Measurements from ENCODE around the gene SORCS1. TPM values are rescaled to one million over a fixed set of nuclear protein-coding genes. Genes with fewer than 3 reads are reported as not detected.
"Not testable (repeated sequence)": the region's sequence is repeated elsewhere in the genome, so short reads cannot be mapped to it uniquely, and the experiment has no call there.

The SORCS1 gene
- total and polyA plus RNA-seq, 4 donors = 1.4 to 3.8 TPM; not detected in 2

DNA sequence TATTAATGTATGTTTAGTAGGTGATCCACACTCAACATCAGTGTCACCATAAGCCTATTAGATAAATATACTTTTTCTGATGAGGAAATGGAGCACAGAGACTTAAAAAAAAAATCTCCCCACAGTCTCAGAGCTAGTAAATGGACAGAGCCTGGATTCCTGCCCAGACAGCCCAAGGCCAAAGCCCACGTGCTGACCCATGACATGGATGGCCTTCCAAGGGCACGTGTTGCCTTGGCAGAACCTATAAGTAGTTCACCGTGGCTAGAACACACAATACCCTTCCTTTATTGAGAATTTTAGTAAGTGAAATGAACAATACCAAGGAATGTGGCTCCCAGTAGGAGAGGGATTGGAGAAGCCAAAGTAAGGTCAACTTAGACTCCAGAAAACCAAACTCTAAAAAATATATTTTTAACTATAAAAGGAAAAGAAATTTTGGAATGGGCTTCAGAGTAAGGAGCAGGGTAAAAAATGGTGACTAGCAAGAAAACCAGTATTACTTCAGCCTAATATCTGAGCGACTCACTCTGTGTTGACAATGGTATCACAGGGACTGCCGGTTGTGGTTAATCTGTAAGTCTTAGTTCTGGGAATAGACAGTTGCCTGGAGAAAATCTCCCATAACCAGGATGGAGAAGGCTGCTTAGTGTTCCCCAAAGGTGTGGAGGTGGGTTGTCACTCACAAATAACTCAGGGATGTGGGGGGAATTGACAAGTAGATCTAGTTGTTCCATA is 223.0 kb downstream of the SORCS1 start:
- no peak overlapping the region for H3K27ac ChIP-seq (ENCODE audit: low read depth in 1 of 2, low read length in 2 of 2)
- H3K4me1 ChIP-seq (ENCODE audit: control insufficient read depth in 1 of 2, insufficient read depth in 2 of 2, low read length in 2 of 2) = no peaks in the 10 kb centered on the region
- WGBS, 2 donors = 71 to 80% methylated on average over 5 of the region's 5 CpGs
- no peak for ATAC-seq (ENCODE audit: low FRiP score)
- no peak overlapping the region for H3K4me3 ChIP-seq (ENCODE audit: low read length in 2 of 2)
- no peaks in the 10 kb centered on the region for H3K9me3 ChIP-seq (ENCODE audit: control insufficient read depth, low read length)
- no peaks in the 10 kb centered on the region for H3K27me3 ChIP-seq (ENCODE audit: control insufficient read depth in 1 of 2, insufficient read depth in 2 of 2, low read length in 1 of 2)
- intact Hi-C loops (cut with DNase I) = no loop called here
- H3K36me3 ChIP-seq (ENCODE audit: control insufficient read depth in 1 of 2, insufficient read depth in 2 of 2, low read length in 1 of 2) = no peaks in the 10 kb centered on the region
- peak in 1 of 2 donors; percentile 49 for DNase-seq

DNA sequence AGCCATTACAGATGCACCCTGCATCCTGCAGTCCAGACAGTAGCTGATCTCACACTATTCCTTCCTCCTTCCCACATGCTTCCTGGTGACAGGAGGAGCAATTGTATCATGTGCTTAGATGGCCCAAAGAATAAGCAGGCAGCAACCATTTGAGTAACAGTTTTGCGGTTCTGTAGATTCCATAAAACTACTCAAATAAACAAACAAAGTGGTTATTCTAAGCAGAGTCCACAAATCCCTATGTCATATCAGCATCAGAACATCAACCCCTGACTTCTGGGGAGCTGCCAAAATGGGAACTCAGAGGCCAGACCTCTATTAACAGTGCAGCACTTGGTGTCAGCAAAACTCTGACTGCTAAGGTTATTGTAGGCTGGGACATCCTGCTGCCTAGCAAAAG is 226.0 kb downstream of the SORCS1 start:
- Histone ChIP-seq H3K4me3 (ENCODE audit: low read length in 2 of 2) (no peak overlapping the region), H3K4me1 (ENCODE audit: control insufficient read depth in 1 of 2, insufficient read depth in 2 of 2, low read length in 2 of 2) (no peaks in the 10 kb centered on the region), H3K27me3 (ENCODE audit: control insufficient read depth in 1 of 2, insufficient read depth in 2 of 2, low read length in 1 of 2) (no peaks in the 10 kb centered on the region), H3K27ac (ENCODE audit: low read depth in 1 of 2, low read length in 2 of 2) (no peak overlapping the region), H3K9me3 (ENCODE audit: control insufficient read depth, low read length) (no peaks in the 10 kb centered on the region), H3K36me3 (ENCODE audit: control insufficient read depth in 1 of 2, insufficient read depth in 2 of 2, low read length in 1 of 2) (no peaks in the 10 kb centered on the region)
- ATAC-seq (ENCODE audit: low FRiP score) (no peak), DNase-seq (no peak)
- 26 to 38% methylated on average over 1 of the region's 1 CpG for WGBS, 2 donors
- intact Hi-C loops (cut with DNase I) = no loop called here

DNA sequence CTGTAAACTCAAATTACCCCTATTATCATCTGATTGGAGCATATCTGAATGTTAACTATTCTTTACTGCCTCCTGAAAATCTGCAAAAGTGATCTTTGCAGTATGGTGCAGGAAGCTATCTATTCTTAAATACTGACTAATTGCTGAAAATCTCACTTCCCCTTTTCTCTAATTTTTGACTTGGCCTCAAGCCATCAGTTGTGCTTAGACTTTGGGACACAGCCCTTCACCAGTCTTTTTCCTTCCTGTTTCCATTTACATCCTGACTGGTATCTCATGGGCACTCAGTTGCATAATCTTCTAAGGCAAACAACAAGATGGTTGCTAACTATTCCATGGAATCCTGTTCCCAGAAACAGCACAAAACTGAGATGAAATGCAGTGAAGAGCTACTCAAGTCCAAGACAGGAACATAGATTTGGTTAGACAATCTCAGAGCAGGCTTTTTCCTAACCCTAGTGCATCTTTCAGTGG is 228.5 kb downstream of the SORCS1 start:
- no peaks in the 10 kb centered on the region for H3K4me1 ChIP-seq (ENCODE audit: control insufficient read depth in 1 of 2, insufficient read depth in 2 of 2, low read length in 2 of 2)
- ATAC-seq (ENCODE audit: low FRiP score) (no peak), DNase-seq (no peak)
- H3K27ac ChIP-seq (ENCODE audit: low read depth in 1 of 2, low read length in 2 of 2) = no peak overlapping the region
- no peaks in the 10 kb centered on the region for H3K27me3 ChIP-seq (ENCODE audit: control insufficient read depth in 1 of 2, insufficient read depth in 2 of 2, low read length in 1 of 2)
- H3K4me3 ChIP-seq (ENCODE audit: low read length in 2 of 2) = no peak overlapping the region
- intact Hi-C loops (cut with DNase I) = no loop called here
- H3K9me3 ChIP-seq (ENCODE audit: control insufficient read depth, low read length) = no peaks in the 10 kb centered on the region
- H3K36me3 ChIP-seq (ENCODE audit: control insufficient read depth in 1 of 2, insufficient read depth in 2 of 2, low read length in 1 of 2) = no peaks in the 10 kb centered on the region

DNA sequence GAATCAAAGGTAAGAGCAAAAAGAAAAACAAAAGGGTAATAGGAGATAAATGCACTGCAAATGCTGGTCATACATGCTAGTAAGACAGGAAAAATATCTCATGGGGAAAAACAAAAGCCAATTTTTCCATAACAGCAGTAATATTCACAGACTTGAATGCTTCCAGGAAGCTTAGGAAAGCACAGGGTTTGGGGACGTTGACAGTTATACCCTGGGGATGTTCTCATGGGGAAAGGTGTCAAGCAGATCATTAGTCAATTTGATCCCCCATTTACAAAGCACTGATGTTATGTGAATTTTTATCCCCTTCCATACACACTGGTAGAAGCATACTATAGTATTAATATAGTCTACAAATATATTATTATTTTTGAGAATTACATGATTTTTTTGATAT is 232.7 kb downstream of the SORCS1 start:
- no peak for DNase-seq
- 10 to 11% methylated on average over 1 of the region's 1 CpG for WGBS, 2 donors
- no peak overlapping the region for H3K4me3 ChIP-seq (ENCODE audit: low read length in 2 of 2)
- no peaks in the 10 kb centered on the region for H3K36me3 ChIP-seq (ENCODE audit: control insufficient read depth in 1 of 2, insufficient read depth in 2 of 2, low read length in 1 of 2)
- no peak overlapping the region for H3K27ac ChIP-seq (ENCODE audit: low read depth in 1 of 2, low read length in 2 of 2)
- no peaks in the 10 kb centered on the region for H3K9me3 ChIP-seq (ENCODE audit: control insufficient read depth, low read length)
- no peaks in the 10 kb centered on the region for H3K4me1 ChIP-seq (ENCODE audit: control insufficient read depth in 1 of 2, insufficient read depth in 2 of 2, low read length in 2 of 2)
- no peaks in the 10 kb centered on the region for H3K27me3 ChIP-seq (ENCODE audit: control insufficient read depth in 1 of 2, insufficient read depth in 2 of 2, low read length in 1 of 2)
- intact Hi-C loops (cut with DNase I) = no loop called here
- ATAC-seq (ENCODE audit: low FRiP score) = no peak

DNA sequence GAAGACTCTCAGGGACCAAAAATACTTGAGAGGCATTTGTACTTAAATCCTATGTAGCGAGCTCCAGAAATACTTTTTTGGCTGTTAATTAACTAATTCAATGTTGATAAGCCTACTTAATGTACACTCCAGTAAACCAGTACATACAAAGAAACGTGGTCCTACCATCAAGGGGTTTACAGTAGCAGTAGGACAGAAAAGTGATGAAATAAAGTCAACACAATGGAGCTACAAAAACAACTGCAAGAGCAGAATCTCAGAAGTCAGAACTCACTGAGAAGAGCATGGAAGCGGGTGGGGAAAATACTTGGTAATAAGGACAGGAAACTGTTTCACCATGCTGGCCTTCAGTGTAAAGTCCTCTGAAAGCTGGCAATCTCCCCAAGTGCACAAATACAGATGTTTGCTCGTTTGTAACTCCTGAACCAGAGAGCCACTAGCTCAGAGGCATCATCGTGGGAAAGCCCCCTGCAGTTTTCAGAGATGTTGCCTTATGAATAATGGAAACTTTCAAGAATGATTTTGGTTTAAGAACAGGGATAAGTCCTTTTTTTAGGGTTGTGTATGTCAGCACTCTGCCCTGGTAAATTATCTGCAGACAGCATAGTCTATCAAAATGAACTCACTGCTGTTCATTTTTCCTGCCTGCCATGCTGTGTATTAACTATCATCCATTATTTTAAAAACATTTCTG is 233.2 kb downstream of the SORCS1 start:
- intact Hi-C loops (cut with DNase I) = no loop called here
- WGBS, 2 donors = 26 to 27% methylated on average over 5 of the region's 5 CpGs
- H3K27ac ChIP-seq (ENCODE audit: low read depth in 1 of 2, low read length in 2 of 2) = no peak overlapping the region
- no peak overlapping the region for H3K4me3 ChIP-seq (ENCODE audit: low read length in 2 of 2)
- no peaks in the 10 kb centered on the region for H3K27me3 ChIP-seq (ENCODE audit: control insufficient read depth in 1 of 2, insufficient read depth in 2 of 2, low read length in 1 of 2)
- no peak for ATAC-seq (ENCODE audit: low FRiP score)
- DNase-seq = no peak
- no peaks in the 10 kb centered on the region for H3K36me3 ChIP-seq (ENCODE audit: control insufficient read depth in 1 of 2, insufficient read depth in 2 of 2, low read length in 1 of 2)
- no peaks in the 10 kb centered on the region for H3K4me1 ChIP-seq (ENCODE audit: control insufficient read depth in 1 of 2, insufficient read depth in 2 of 2, low read length in 2 of 2)
- H3K9me3 ChIP-seq (ENCODE audit: control insufficient read depth, low read length) = no peaks in the 10 kb centered on the region

DNA sequence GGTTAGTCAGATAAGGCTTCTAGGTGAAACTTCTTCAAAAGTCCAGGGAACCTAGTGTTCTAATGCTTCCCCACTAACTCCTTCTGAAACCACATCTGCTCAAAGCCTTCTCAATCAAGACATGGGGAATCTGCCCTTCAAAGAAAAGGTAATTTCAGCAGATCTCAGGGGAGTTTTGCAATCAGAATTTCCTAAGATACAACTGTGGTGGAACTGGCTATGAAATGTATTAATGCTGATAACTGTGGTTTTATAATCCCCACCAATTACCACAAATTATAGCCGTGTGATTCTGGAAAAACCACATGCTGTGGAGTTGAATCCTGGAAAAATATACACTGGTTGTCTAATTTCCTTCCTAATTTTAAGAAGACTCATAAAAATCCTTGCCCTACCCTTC is 233.8 kb downstream of the SORCS1 start:
- ATAC-seq (ENCODE audit: low FRiP score) (no peak), DNase-seq (no peak)
- no peaks in the 10 kb centered on the region for H3K9me3 ChIP-seq (ENCODE audit: control insufficient read depth, low read length)
- no peaks in the 10 kb centered on the region for H3K36me3 ChIP-seq (ENCODE audit: control insufficient read depth in 1 of 2, insufficient read depth in 2 of 2, low read length in 1 of 2)
- no peaks in the 10 kb centered on the region for H3K4me1 ChIP-seq (ENCODE audit: control insufficient read depth in 1 of 2, insufficient read depth in 2 of 2, low read length in 2 of 2)
- H3K4me3 ChIP-seq (ENCODE audit: low read length in 2 of 2) = no peak overlapping the region
- WGBS, 2 donors = 54 to 59% methylated on average over 1 of the region's 1 CpG
- H3K27ac ChIP-seq (ENCODE audit: low read depth in 1 of 2, low read length in 2 of 2) = no peak overlapping the region
- intact Hi-C loops (cut with DNase I) = no loop called here
- no peaks in the 10 kb centered on the region for H3K27me3 ChIP-seq (ENCODE audit: control insufficient read depth in 1 of 2, insufficient read depth in 2 of 2, low read length in 1 of 2)

DNA sequence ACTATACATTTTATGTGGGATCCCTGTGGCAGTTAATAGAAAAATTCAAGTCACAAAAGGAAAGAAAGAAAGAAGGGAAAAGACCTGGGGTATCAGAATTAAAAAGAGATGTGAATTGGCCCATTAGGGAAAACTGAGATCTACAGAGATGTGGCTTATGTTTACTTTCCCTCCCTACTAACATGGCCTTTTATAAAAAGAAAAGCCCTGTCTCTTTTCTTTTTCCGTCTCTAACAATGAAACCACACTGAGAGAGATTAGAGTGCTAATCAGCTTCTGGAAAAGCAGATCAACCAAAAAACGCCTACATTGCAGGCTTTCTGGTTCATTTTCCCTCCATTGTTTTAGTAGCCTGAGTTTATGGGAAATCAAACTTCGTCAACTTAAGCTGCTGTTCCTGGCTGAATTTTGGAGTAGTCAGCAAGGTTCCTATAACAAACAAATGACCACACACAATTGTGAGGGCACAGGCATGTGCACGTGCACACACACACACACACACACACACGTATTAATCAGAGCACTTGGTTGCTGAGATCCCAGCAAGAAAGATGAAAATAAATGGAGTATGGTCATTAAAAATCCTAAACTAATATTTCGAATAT is 235.1 kb downstream of the SORCS1 start:
- ATAC-seq (ENCODE audit: low FRiP score) (no peak), DNase-seq (no peak)
- 56% methylated on average over 6 of the region's 6 CpGs for WGBS, 2 donors
- Histone ChIP-seq H3K9me3 (ENCODE audit: control insufficient read depth, low read length) (no peaks in the 10 kb centered on the region), H3K4me3 (ENCODE audit: low read length in 2 of 2) (no peak overlapping the region), H3K36me3 (ENCODE audit: control insufficient read depth in 1 of 2, insufficient read depth in 2 of 2, low read length in 1 of 2) (no peaks in the 10 kb centered on the region), H3K4me1 (ENCODE audit: control insufficient read depth in 1 of 2, insufficient read depth in 2 of 2, low read length in 2 of 2) (no peaks in the 10 kb centered on the region), H3K27me3 (ENCODE audit: control insufficient read depth in 1 of 2, insufficient read depth in 2 of 2, low read length in 1 of 2) (no peaks in the 10 kb centered on the region), H3K27ac (ENCODE audit: low read depth in 1 of 2, low read length in 2 of 2) (no peak overlapping the region)
- intact Hi-C loops (cut with DNase I) = no loop called here

DNA sequence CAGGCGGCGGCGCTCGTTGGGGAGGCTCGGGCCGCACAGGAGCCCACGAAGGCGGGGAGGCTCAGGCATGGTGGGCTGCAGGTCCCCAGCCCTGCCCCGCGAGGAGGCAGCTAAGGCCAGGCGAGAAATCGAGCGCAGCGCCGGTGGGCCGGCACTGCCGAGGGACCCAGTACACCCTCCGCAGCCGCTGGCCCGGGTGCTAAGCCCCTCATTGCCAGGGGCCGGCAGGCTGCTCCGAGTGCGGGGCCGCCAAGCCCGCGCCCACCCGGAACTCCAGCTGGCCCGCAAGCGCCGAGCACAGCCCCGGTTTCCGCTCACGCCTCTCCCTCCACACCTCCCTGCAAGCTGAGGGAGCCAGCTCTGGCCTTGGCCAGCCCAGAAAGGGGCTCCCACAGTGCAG is 236.4 kb downstream of the SORCS1 start:
- ATAC-seq (ENCODE audit: low FRiP score); H3K4me3 ChIP-seq (ENCODE audit: low read length in 2 of 2); H3K4me1 ChIP-seq (ENCODE audit: control insufficient read depth in 1 of 2, insufficient read depth in 2 of 2, low read length in 2 of 2); DNase-seq; H3K27ac ChIP-seq (ENCODE audit: low read depth in 1 of 2, low read length in 2 of 2); H3K36me3 ChIP-seq (ENCODE audit: control insufficient read depth in 1 of 2, insufficient read depth in 2 of 2, low read length in 1 of 2); H3K9me3 ChIP-seq (ENCODE audit: control insufficient read depth, low read length); H3K27me3 ChIP-seq (ENCODE audit: control insufficient read depth in 1 of 2, insufficient read depth in 2 of 2, low read length in 1 of 2); intact Hi-C loops (cut with DNase I): not testable (repeated sequence)
- WGBS, 2 donors = 93 to 94% methylated on average over 30 to 33 of the region's 33 CpGs

DNA sequence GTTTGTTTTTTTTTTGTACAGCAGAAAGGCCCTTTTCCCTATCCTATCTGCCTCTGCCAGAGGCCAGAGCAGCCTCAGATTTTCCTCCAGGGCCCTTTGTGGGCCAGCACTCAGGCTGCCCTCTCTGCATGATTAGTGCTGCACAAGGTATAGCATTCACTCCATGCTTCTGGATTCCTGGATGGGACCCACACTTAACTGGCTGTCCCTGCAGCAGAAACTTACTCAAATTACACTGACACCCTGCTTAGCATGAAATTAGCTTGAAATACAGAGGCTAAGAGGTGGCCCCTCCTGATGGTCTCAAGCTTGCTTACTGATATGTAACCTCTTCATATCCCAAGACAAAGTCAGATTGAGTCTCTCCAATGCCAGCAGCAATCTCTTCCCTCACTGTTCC is 239.3 kb downstream of the SORCS1 start:
- no peaks in the 10 kb centered on the region for H3K36me3 ChIP-seq (ENCODE audit: control insufficient read depth in 1 of 2, insufficient read depth in 2 of 2, low read length in 1 of 2)
- ATAC-seq (ENCODE audit: low FRiP score) (no peak), DNase-seq (no peak)
- H3K4me3 ChIP-seq (ENCODE audit: low read length in 2 of 2) = no peak overlapping the region
- no peak overlapping the region for H3K27ac ChIP-seq (ENCODE audit: low read depth in 1 of 2, low read length in 2 of 2)
- intact Hi-C loops (cut with DNase I) = no loop called here
- H3K4me1 ChIP-seq (ENCODE audit: control insufficient read depth in 1 of 2, insufficient read depth in 2 of 2, low read length in 2 of 2) = no peaks in the 10 kb centered on the region
- H3K9me3 ChIP-seq (ENCODE audit: control insufficient read depth, low read length) = no peaks in the 10 kb centered on the region
- no peaks in the 10 kb centered on the region for H3K27me3 ChIP-seq (ENCODE audit: control insufficient read depth in 1 of 2, insufficient read depth in 2 of 2, low read length in 1 of 2)
